SK-N-SH (cell line): ENCODE measurements around the gene RNF212. TPM values are rescaled to one million over a fixed set of nuclear protein-coding genes. Genes with fewer than 3 reads are reported as not detected.

Source experiments
- CTCF ChIA-PET: fragments of 300-600, 350-600 bp; formaldehyde crosslinking; extraction: SDS; loops from one replicate; lab custom pipeline; 2021; lab: Yijun Ruan, JAX
- POLR2A ChIA-PET: fragments of 350-600 bp; sonication (Branson Sonifier 250); formaldehyde crosslinking; extraction: SDS; loops from one replicate; lab custom pipeline; 2020; ENCODE audit warnings: antibody characterized with exemption, inconsistent platforms; lab: Yijun Ruan, JAX
- DNase-seq: peaks from one replicate; pipeline ENCODE4 v3.0.0; 2012
- H2AFZ ChIP-seq: fragments of 200-600 bp; sonication (generic); 2 replicates; pipeline ENCODE4 v1.8.1; 2016; ENCODE audit warnings: antibody characterized with exemption, mild to moderate bottlenecking, low read depth
- H3F3A ChIP-seq: fragments of 200-600 bp; sonication (generic); replicated peaks from 2 replicates; pipeline ENCODE3; 2016; ENCODE audit warnings: antibody characterized with exemption, mild to moderate bottlenecking; ENCODE audit not compliant: insufficient read depth
- H3K27ac ChIP-seq, 2 experiments: fragments of 200-500 bp in 1 of 2; fragments of 200-600 bp in 1 of 2; sonication (Bioruptor generic) in 1 of 2; sonication (generic), shearing (Covaris generic) in 1 of 2; 2 replicates each; pipeline versions ENCODE4 v1.5.1 to v1.6.1; 2014 to 2016; ENCODE audit warnings: low read depth in 2 of 2, inconsistent platforms in 1 of 2, low read length in 1 of 2, mild to moderate bottlenecking in 1 of 2, mixed read lengths in 1 of 2
- H3K27me3 ChIP-seq: fragments of 200-600 bp; sonication (generic), shearing (Covaris generic); 2 replicates; pipeline ENCODE4 v1.6.1; 2016; ENCODE audit warnings: mixed run types; ENCODE audit not compliant: insufficient read depth
- H3K36me3 ChIP-seq, 2 experiments: fragments of 200-500 bp in 1 of 2; fragments of 200-600 bp in 1 of 2; sonication (Bioruptor generic) in 1 of 2; sonication (generic) in 1 of 2; replicated peaks in 1 of 2; 2 replicates each; pipeline versions ENCODE3 to v1.5.1; 2014 to 2016; ENCODE audit warnings: low read length in 1 of 2, mild to moderate bottlenecking in 1 of 2; ENCODE audit not compliant: insufficient read depth in 2 of 2, control insufficient read depth in 1 of 2
- H3K4me1 ChIP-seq, 2 experiments: fragments of 200-500 bp in 1 of 2; fragments of 200-600 bp in 1 of 2; sonication (Bioruptor generic) in 1 of 2; sonication (generic), shearing (Covaris generic) in 1 of 2; 2 replicates each; pipeline versions ENCODE4 v1.5.1 to v1.6.1; 2014 to 2016; ENCODE audit warnings: low read depth in 1 of 2, low read length in 1 of 2, mixed run types in 1 of 2; ENCODE audit not compliant: insufficient read depth in 2 of 2, control insufficient read depth in 1 of 2
- H3K4me2 ChIP-seq: fragments of 200-600 bp; sonication (generic), shearing (Covaris generic); 2 replicates; pipeline ENCODE4 v1.6.1; 2017; ENCODE audit warnings: mixed run types
- H3K4me3 ChIP-seq, 2 experiments: fragments of 200-500 bp in 1 of 2; fragments of 200-600 bp in 1 of 2; sonication (Bioruptor generic) in 1 of 2; sonication (generic), shearing (Covaris generic) in 1 of 2; 2 replicates each; pipeline versions ENCODE4 v1.5.1 to v1.8.1; 2014 to 2016; ENCODE audit warnings: low read depth in 2 of 2, inconsistent platforms in 1 of 2, low read length in 1 of 2, mild to moderate bottlenecking in 1 of 2, mixed read lengths in 1 of 2, moderate library complexity in 1 of 2
- H3K79me2 ChIP-seq: fragments of 200-600 bp; sonication (generic); 2 replicates; pipeline ENCODE4 v1.8.1; 2017; ENCODE audit warnings: mild to moderate bottlenecking; ENCODE audit not compliant: insufficient read depth
- H3K9ac ChIP-seq: fragments of 200-600 bp; sonication (generic); 2 replicates; pipeline ENCODE4 v1.6.1; 2017; ENCODE audit warnings: mixed run types
- H3K9me2 ChIP-seq: fragments of 200-600 bp; sonication (generic); 2 replicates; pipeline ENCODE4 v1.6.1; 2017; ENCODE audit warnings: mixed run types
- H3K9me3 ChIP-seq: fragments of 200-600 bp; sonication (generic); 2 replicates; pipeline ENCODE4 v1.6.1; 2017; ENCODE audit warnings: mixed run types, mild to moderate bottlenecking, moderate library complexity
- H4K20me1 ChIP-seq: fragments of 200-600 bp; sonication (generic); 2 replicates; pipeline ENCODE4 v1.6.1; 2017; ENCODE audit warnings: mild to moderate bottlenecking, mixed run types; ENCODE audit not compliant: insufficient read depth
- GABPA ChIP-seq: IDR thresholded peaks from 2 replicates; pipeline ENCODE4 v1.4.0; 2012; ENCODE audit warnings: low read depth, mild to moderate bottlenecking
- IRF3 ChIP-seq: fragments of 150-350 bp; IDR thresholded peaks from 2 replicates; pipeline ENCODE4 v1.6.1; 2016; ENCODE audit warnings: mild to moderate bottlenecking, low read depth, low read length
- NFIC ChIP-seq: IDR thresholded peaks from 2 replicates; pipeline ENCODE4 v1.4.0; 2012; ENCODE audit warnings: borderline replicate concordance
- RAD21 ChIP-seq: IDR thresholded peaks from 2 replicates; pipeline ENCODE4 v1.6.1; 2012; ENCODE audit warnings: mild to moderate bottlenecking, low read length
- RCOR1 ChIP-seq: fragments of 150-350 bp; IDR thresholded peaks from 2 replicates; pipeline ENCODE4 v1.6.1; 2017; ENCODE audit warnings: antibody characterized with exemption, low read length
- REST ChIP-seq: IDR thresholded peaks from 2 replicates; pipeline ENCODE4 v1.6.1; 2012; ENCODE audit warnings: mild to moderate bottlenecking, low read depth, low read length, moderate library complexity
- RXRA ChIP-seq: IDR thresholded peaks from 2 replicates; pipeline ENCODE4 v1.4.0; 2012; ENCODE audit warnings: low read depth, mild to moderate bottlenecking, borderline replicate concordance
- TCF12 ChIP-seq: IDR thresholded peaks from 2 replicates; pipeline ENCODE4 v1.4.0; 2012
- USF1 ChIP-seq: IDR thresholded peaks from 2 replicates; pipeline ENCODE4 v1.4.0; 2012; ENCODE audit warnings: low read depth, borderline replicate concordance
- ZBTB33 ChIP-seq: IDR thresholded peaks from 2 replicates; pipeline ENCODE4 v1.4.0; 2012; ENCODE audit warnings: low read depth, borderline replicate concordance
- WGBS: methylation state at CpG from one replicate; pipeline ENCODE4 v1.1.6; 2017; ENCODE audit warnings: low lambda C conversion rate; 5-methylcytosine and 5-hydroxymethylcytosine counted together
- polyA plus RNA-seq, 3 experiments: library from polyadenylated mRNA; depleted of rRNA; stranded (reverse); fragments of >200 nt; gene quantifications; 2 replicates each; pipeline ENCODE4 v1.2.3, GENCODE V29; 2012

The RNF212 gene
- polyA plus RNA-seq, 1 of the 3 experiments (the other 2 are of a cell fraction), result 7.0 TPM

GRCh38 chr4:1105662-1106061 is 7.7 kb downstream of the RNF212 start:
- Histone ChIP-seq H3K4me1 (no peaks in the 10 kb centered on the region), H3F3A (no peaks in the 10 kb centered on the region), H3K4me2 (no peak overlapping the region), H3K36me3 (no peaks in the 10 kb centered on the region), H3K9ac (no peak overlapping the region), H3K4me3 (no peak overlapping the region), H3K27me3 (peaks cover 29% of the 10 kb centered on the region; the same call in 1 of the 2 replicates), H3K9me3 (no peaks in the 10 kb centered on the region), H3K79me2 (no peaks in the 10 kb centered on the region), H2AFZ (no peak overlapping the region), H4K20me1 (no peaks in the 10 kb centered on the region), H3K9me2 (no peaks in the 10 kb centered on the region), H3K27ac (no peak overlapping the region)
- CTCF ChIA-PET, result interaction anchor here (1.2 to 1.4 kb wide), 2 partner anchors 8 to 31 kb away, joined by 3 read pairs; no protein-coding TSS in a partner anchor
- no peak for DNase-seq
- POLR2A ChIA-PET, result no interaction called here
- no peak for TF ChIP-seq RAD21
- no peak for TF ChIP-seq REST
- no peak for TF ChIP-seq RXRA
- TF ChIP-seq TCF12, result no peak
- TF ChIP-seq USF1, result no peak
- TF ChIP-seq GABPA, result no peak
- TF ChIP-seq RCOR1, result no peak
- no peak for TF ChIP-seq NFIC
- no peak for TF ChIP-seq IRF3
- TF ChIP-seq ZBTB33, result no peak
- WGBS, result 76% methylated on average over 10 of the region's 10 CpGs
